Measurements from ENCODE around the gene FRMPD4. TPM values are rescaled to one million over a fixed set of nuclear protein-coding genes. Genes with fewer than 3 reads are reported as not detected.

The FRMPD4 gene
- total RNA-seq, 1 experiment from 2014 or later, result not detected

GRCh38 chrX:12344954-12345353, 206.7 kb downstream of the FRMPD4 start:
- H3K79me2 ChIP-seq (ENCODE audit: low read depth), result no peaks in the 10 kb centered on the region
- ChIA-PET CTCF (no interaction called here), POLR2A (ENCODE audit: unreplicated experiment) (no interaction called here)
- intact Hi-C loops (cut with micrococcal nuclease; ENCODE audit: unreplicated experiment), result no loop called here
- no peak overlapping the region for H3K27ac ChIP-seq
- H3K4me1 ChIP-seq (replicated peaks; ENCODE audit: insufficient read depth), result no peaks in the 10 kb centered on the region
- H3F3A ChIP-seq (ENCODE audit: insufficient read depth, low read depth), result no peaks in the 10 kb centered on the region
- H3K4me3 ChIP-seq, result no peak overlapping the region
- DNase-seq, result no peak
- H4K20me1 ChIP-seq (ENCODE audit: insufficient read depth), result no peaks in the 10 kb centered on the region
- no peaks in the 10 kb centered on the region for H3K9me3 ChIP-seq (ENCODE audit: insufficient read depth, low read depth)
- H2AFZ ChIP-seq, result no peak overlapping the region
- no peaks in the 10 kb centered on the region for H3K27me3 ChIP-seq (ENCODE audit: insufficient read depth, low read depth)
- no TSS peak for BruUV-seq (replicated peaks)
- TF ChIP-seq EZH2 (IDR thresholded peaks at IDR 0.05; ENCODE audit: low read depth) (no peak), CTCF (conservative IDR thresholded peaks at IDR 0.05) (no peak)
- no peaks in the 10 kb centered on the region for H3K36me3 ChIP-seq (ENCODE audit: low read depth)
- no peak overlapping the region for H3K4me2 ChIP-seq
- H3K9me2 ChIP-seq (ENCODE audit: insufficient read depth), result no peaks in the 10 kb centered on the region

GRCh38 chrX:12349201-12349600, 210.9 kb downstream of the FRMPD4 start:
- no peak overlapping the region for H3K27ac ChIP-seq
- ChIA-PET CTCF (no interaction called here), POLR2A (ENCODE audit: unreplicated experiment) (no interaction called here)
- no peak overlapping the region for H3K4me3 ChIP-seq
- H3K27me3 ChIP-seq (ENCODE audit: insufficient read depth, low read depth), result no peaks in the 10 kb centered on the region
- DNase-seq, result no peak
- H3K79me2 ChIP-seq (ENCODE audit: low read depth), result no peaks in the 10 kb centered on the region
- no peak for TF ChIP-seq EZH2 (IDR thresholded peaks at IDR 0.05; ENCODE audit: low read depth)
- no peak for TF ChIP-seq CTCF (conservative IDR thresholded peaks at IDR 0.05)
- no peaks in the 10 kb centered on the region for H3K9me3 ChIP-seq (ENCODE audit: insufficient read depth, low read depth)
- H3K4me1 ChIP-seq (replicated peaks; ENCODE audit: insufficient read depth), result no peaks in the 10 kb centered on the region
- H3F3A ChIP-seq (ENCODE audit: insufficient read depth, low read depth), result no peaks in the 10 kb centered on the region
- BruUV-seq (replicated peaks), result no TSS peak
- H2AFZ ChIP-seq, result no peak overlapping the region
- no peak overlapping the region for H3K4me2 ChIP-seq
- intact Hi-C loops (cut with micrococcal nuclease; ENCODE audit: unreplicated experiment), result no loop called here
- H3K9me2 ChIP-seq (ENCODE audit: insufficient read depth), result no peaks in the 10 kb centered on the region
- no peaks in the 10 kb centered on the region for H3K36me3 ChIP-seq (ENCODE audit: low read depth)
- H4K20me1 ChIP-seq (ENCODE audit: insufficient read depth), result no peaks in the 10 kb centered on the region

- no peaks in the 10 kb centered on the region for H4K20me1 ChIP-seq (ENCODE audit: insufficient read depth)
- no peaks in the 10 kb centered on the region for H3K9me2 ChIP-seq (ENCODE audit: insufficient read depth)
- TF ChIP-seq CTCF (conservative IDR thresholded peaks at IDR 0.05) (no peak), EZH2 (IDR thresholded peaks at IDR 0.05; ENCODE audit: low read depth) (no peak)
- H3K4me1 ChIP-seq (replicated peaks; ENCODE audit: insufficient read depth), result no peaks in the 10 kb centered on the region
- H3K4me2 ChIP-seq, result no peak overlapping the region
- no peaks in the 10 kb centered on the region for H3K9me3 ChIP-seq (ENCODE audit: insufficient read depth, low read depth)
- H3K79me2 ChIP-seq (ENCODE audit: low read depth), result no peaks in the 10 kb centered on the region
- no peak overlapping the region for H2AFZ ChIP-seq
- no peak overlapping the region for H3K4me3 ChIP-seq
- POLR2A ChIA-PET (ENCODE audit: unreplicated experiment), result no interaction called here
- CTCF ChIA-PET, result no interaction called here
- DNase-seq, result no peak
- H3F3A ChIP-seq (ENCODE audit: insufficient read depth, low read depth), result no peaks in the 10 kb centered on the region
- H3K27me3 ChIP-seq (ENCODE audit: insufficient read depth, low read depth), result no peaks in the 10 kb centered on the region
- no peaks in the 10 kb centered on the region for H3K36me3 ChIP-seq (ENCODE audit: low read depth)
- no TSS peak for BruUV-seq (replicated peaks)
- no peak overlapping the region for H3K27ac ChIP-seq
- intact Hi-C loops (cut with micrococcal nuclease; ENCODE audit: unreplicated experiment), result no loop called here
These were observed 214.6 kb downstream of the FRMPD4 start for GRCh38 chrX:12352922-12353321.

All from PC-9 (cell line).